Measurements from ENCODE around the gene HDHD3. TPM values are rescaled to one million over a fixed set of nuclear protein-coding genes. Genes with fewer than 3 reads are reported as not detected.
A peak's percentile ranks its signal among the peaks of the same experiment; 100 is the strongest.

Gene HDHD3
- total RNA-seq, 1 donor = 7.2 TPM

GRCh38 chr9:113375057-113376023, 1.4 kb downstream of the HDHD3 start:
- Histone ChIP-seq H3K36me3 (ENCODE audit: insufficient read depth, low read length) (peaks cover 4% of the 10 kb centered on the region), H3K9me3 (ENCODE audit: low read depth, low read length) (no peaks in the 10 kb centered on the region), H2AFZ (ENCODE audit: low read length) (no peak overlapping the region), H3K4me2 (ENCODE audit: insufficient read depth, low read length) (no peak overlapping the region), H3K4me1 (ENCODE audit: insufficient read depth, low read length) (no peaks in the 10 kb centered on the region), H4K20me1 (ENCODE audit: insufficient read depth, low read length) (no peaks in the 10 kb centered on the region), H3K27me3 (ENCODE audit: insufficient read depth, low read length) (no peaks in the 10 kb centered on the region), H3K4me3 (ENCODE audit: insufficient read depth, low read length) (no peak overlapping the region), H3K27ac (ENCODE audit: low read depth, low read length) (no peak overlapping the region), H3K79me2 (ENCODE audit: insufficient read depth, low read length) (no peaks in the 10 kb centered on the region)
- DNase-seq (ENCODE audit: insufficient read length, low spot score, missing footprints) = peak; percentile 92
- TF ChIP-seq CTCF (IDR thresholded peaks at IDR 0.05; ENCODE audit: extremely low read depth, low read depth, low read length) = no peak

- H2AFZ ChIP-seq (ENCODE audit: low read length) = no peak overlapping the region
- H3K27ac ChIP-seq (ENCODE audit: low read depth, low read length) = no peak overlapping the region
- no peak for DNase-seq (ENCODE audit: insufficient read length, low spot score, missing footprints)
- H3K79me2 ChIP-seq (ENCODE audit: insufficient read depth, low read length) = no peaks in the 10 kb centered on the region
- no peaks in the 10 kb centered on the region for H3K9me3 ChIP-seq (ENCODE audit: low read depth, low read length)
- peaks cover 4% of the 10 kb centered on the region for H3K36me3 ChIP-seq (ENCODE audit: insufficient read depth, low read length)
- H3K27me3 ChIP-seq (ENCODE audit: insufficient read depth, low read length) = no peaks in the 10 kb centered on the region
- no peak overlapping the region for H3K4me2 ChIP-seq (ENCODE audit: insufficient read depth, low read length)
- no peaks in the 10 kb centered on the region for H4K20me1 ChIP-seq (ENCODE audit: insufficient read depth, low read length)
- no peak for TF ChIP-seq CTCF (IDR thresholded peaks at IDR 0.05; ENCODE audit: extremely low read depth, low read depth, low read length)
- no peak overlapping the region for H3K4me3 ChIP-seq (ENCODE audit: insufficient read depth, low read length)
- no peaks in the 10 kb centered on the region for H3K4me1 ChIP-seq (ENCODE audit: insufficient read depth, low read length)
Measured at GRCh38 chr9:113373676-113374392, 3.0 kb downstream of the HDHD3 start.

DNA sequence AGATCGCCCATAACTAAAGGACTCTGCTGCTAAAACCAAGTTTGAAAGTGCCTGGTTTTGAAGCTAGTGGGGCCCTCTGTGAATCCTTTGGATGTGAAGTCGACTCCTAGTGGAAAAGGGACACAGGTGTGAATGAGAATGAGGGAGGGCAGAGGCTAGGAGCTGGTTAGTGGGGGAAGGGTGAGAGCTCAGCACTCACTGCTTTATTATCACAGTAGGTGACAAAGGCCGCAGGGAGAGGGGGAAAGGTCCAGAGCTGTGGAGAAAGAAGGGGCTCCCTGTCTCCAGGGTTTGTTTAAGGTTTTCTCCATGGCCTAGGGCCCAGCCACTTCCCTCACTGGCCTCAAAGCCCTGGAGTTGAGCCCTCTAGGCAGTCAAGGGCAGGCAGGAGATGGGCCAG, 3.5 kb downstream of the HDHD3 start:
- Histone ChIP-seq H4K20me1 (ENCODE audit: insufficient read depth, low read length) (no peaks in the 10 kb centered on the region), H3K4me1 (ENCODE audit: insufficient read depth, low read length) (no peaks in the 10 kb centered on the region), H3K36me3 (ENCODE audit: insufficient read depth, low read length) (peaks cover 4% of the 10 kb centered on the region), H2AFZ (ENCODE audit: low read length) (no peak overlapping the region), H3K9me3 (ENCODE audit: low read depth, low read length) (no peaks in the 10 kb centered on the region), H3K27me3 (ENCODE audit: insufficient read depth, low read length) (no peaks in the 10 kb centered on the region), H3K4me2 (ENCODE audit: insufficient read depth, low read length) (no peak overlapping the region), H3K4me3 (ENCODE audit: insufficient read depth, low read length) (no peak overlapping the region), H3K27ac (ENCODE audit: low read depth, low read length) (no peak overlapping the region), H3K79me2 (ENCODE audit: insufficient read depth, low read length) (no peaks in the 10 kb centered on the region)
- no peak for TF ChIP-seq CTCF (IDR thresholded peaks at IDR 0.05; ENCODE audit: extremely low read depth, low read depth, low read length)
- no peak for DNase-seq (ENCODE audit: insufficient read length, low spot score, missing footprints)

GRCh38 chr9:113372059-113372458, 4.7 kb downstream of the HDHD3 start:
- Histone ChIP-seq H3K79me2 (ENCODE audit: insufficient read depth, low read length) (no peaks in the 10 kb centered on the region), H3K27me3 (ENCODE audit: insufficient read depth, low read length) (no peaks in the 10 kb centered on the region), H3K36me3 (ENCODE audit: insufficient read depth, low read length) (peaks cover 4% of the 10 kb centered on the region), H4K20me1 (ENCODE audit: insufficient read depth, low read length) (no peaks in the 10 kb centered on the region), H3K4me3 (ENCODE audit: insufficient read depth, low read length) (no peak overlapping the region), H3K27ac (ENCODE audit: low read depth, low read length) (no peak overlapping the region), H2AFZ (ENCODE audit: low read length) (no peak overlapping the region), H3K4me2 (ENCODE audit: insufficient read depth, low read length) (no peak overlapping the region), H3K4me1 (ENCODE audit: insufficient read depth, low read length) (no peaks in the 10 kb centered on the region), H3K9me3 (ENCODE audit: low read depth, low read length) (no peaks in the 10 kb centered on the region)
- no peak for DNase-seq (ENCODE audit: insufficient read length, low spot score, missing footprints)
- no peak for TF ChIP-seq CTCF (IDR thresholded peaks at IDR 0.05; ENCODE audit: extremely low read depth, low read depth, low read length)

Data from osteoblast (primary cell).